Loucy (cell line): ENCODE results near the gene CSE1L.

Source experiments
- H2AFZ ChIP-seq: fragments of 200-600 bp; sonication (generic); 2 replicates; pipeline ENCODE4 v1.6.0; 2016; ENCODE audit warnings: antibody characterized with exemption, mild to moderate bottlenecking, low read length, moderate library complexity
- H3F3A ChIP-seq: fragments of 200-600 bp; 2 replicates; pipeline ENCODE4 v1.6.0; 2016; ENCODE audit warnings: antibody characterized with exemption, low read depth, mild to moderate bottlenecking
- H3K27me3 ChIP-seq: fragments of 200-600 bp; sonication (generic); 2 replicates; pipeline ENCODE4 v1.6.1; 2014; ENCODE audit warnings: low read length, mild to moderate bottlenecking; ENCODE audit not compliant: insufficient read depth, poor library complexity, severe bottlenecking
- H3K36me3 ChIP-seq: fragments of 200-600 bp; sonication (generic); 2 replicates; pipeline ENCODE4 v1.6.1; 2016; ENCODE audit warnings: low read length; ENCODE audit not compliant: insufficient read depth
- H3K4me1 ChIP-seq: fragments of 200-600 bp; sonication (generic); 2 replicates; pipeline ENCODE4 v1.5.1; 2014; ENCODE audit warnings: low read length, mild to moderate bottlenecking; ENCODE audit not compliant: insufficient read depth, poor library complexity, severe bottlenecking
- H3K4me2 ChIP-seq: fragments of 200-600 bp; sonication (generic); 2 replicates; pipeline ENCODE4 v1.6.0; 2014; ENCODE audit warnings: antibody characterized with exemption, low read length, low read depth, mild to moderate bottlenecking; ENCODE audit not compliant: poor library complexity, severe bottlenecking
- H3K4me3 ChIP-seq: fragments of 200-600 bp; sonication (generic); 2 replicates; pipeline ENCODE4 v1.5.1; 2014; ENCODE audit warnings: low read length, mild to moderate bottlenecking, mixed read lengths; ENCODE audit not compliant: poor library complexity, severe bottlenecking
- H3K79me2 ChIP-seq: fragments of 200-600 bp; sonication (generic); 2 replicates; pipeline ENCODE4 v1.6.1; 2014; ENCODE audit warnings: low read length; ENCODE audit not compliant: insufficient read depth
- H3K9ac ChIP-seq: fragments of 200-600 bp; sonication (generic); 2 replicates; pipeline ENCODE4 v1.6.0; 2014; ENCODE audit warnings: mild to moderate bottlenecking, low read depth, low read length, moderate library complexity; ENCODE audit not compliant: poor library complexity, severe bottlenecking
- H3K9me2 ChIP-seq: fragments of 200-600 bp; sonication (generic); replicated peaks from 2 replicates; pipeline ENCODE4 v1.6.1; 2016; ENCODE audit warnings: low read depth, low read length, mixed read lengths
- H3K9me3 ChIP-seq: fragments of 200-600 bp; sonication (generic); 2 replicates; pipeline ENCODE4 v1.6.1; 2014; ENCODE audit warnings: mild to moderate bottlenecking, antibody characterized with exemption, low read length, low read depth; ENCODE audit not compliant: insufficient read depth
- H4K20me1 ChIP-seq: fragments of 200-600 bp; sonication (generic); 2 replicates; pipeline ENCODE4 v1.6.0; 2014; ENCODE audit warnings: antibody characterized with exemption, low read length, mild to moderate bottlenecking; ENCODE audit not compliant: insufficient read depth, poor library complexity, severe bottlenecking
- CTCF ChIP-seq: fragments of 200-600 bp; sonication (generic); conservative IDR thresholded peaks from 2 replicates; pipeline ENCODE4 v1.5.1; 2014; ENCODE audit warnings: mild to moderate bottlenecking, antibody characterized with exemption, low read length
- EZH2phosphoT487 ChIP-seq: fragments of 200-600 bp; IDR thresholded peaks from 2 replicates; pipeline ENCODE4 v1.6.1; 2018; ENCODE audit warnings: antibody characterized with exemption, mild to moderate bottlenecking, moderate library complexity, borderline replicate concordance

CSE1L gene

GRCh38 chr20:49122920-49123319, 76.8 kb downstream of the CSE1L start:
- H3K9me3 ChIP-seq, result no peaks in the 10 kb centered on the region
- no peaks in the 10 kb centered on the region for H3K79me2 ChIP-seq
- H3F3A ChIP-seq, result no peaks in the 10 kb centered on the region
- no peak for TF ChIP-seq CTCF
- TF ChIP-seq EZH2phosphoT487, result no peak
- no peaks in the 10 kb centered on the region for H3K4me1 ChIP-seq
- no peaks in the 10 kb centered on the region for H3K9me2 ChIP-seq
- H3K36me3 ChIP-seq, result peaks cover 72% of the 10 kb centered on the region
- no peak overlapping the region for H3K9ac ChIP-seq
- no peaks in the 10 kb centered on the region for H4K20me1 ChIP-seq
- H3K4me3 ChIP-seq, result no peak overlapping the region
- no peaks in the 10 kb centered on the region for H3K27me3 ChIP-seq
- H3K4me2 ChIP-seq, result no peak overlapping the region
- no peak overlapping the region for H2AFZ ChIP-seq

GRCh38 chr20:49123982-49124381, 77.9 kb downstream of the CSE1L start:
- no peak overlapping the region for H3K9ac ChIP-seq
- no peaks in the 10 kb centered on the region for H4K20me1 ChIP-seq
- H3K36me3 ChIP-seq, result peaks cover 68% of the 10 kb centered on the region
- H3K27me3 ChIP-seq, result no peaks in the 10 kb centered on the region
- no peaks in the 10 kb centered on the region for H3K9me2 ChIP-seq
- H3K4me2 ChIP-seq, result no peak overlapping the region
- H3K4me3 ChIP-seq, result no peak overlapping the region
- no peak overlapping the region for H2AFZ ChIP-seq
- no peaks in the 10 kb centered on the region for H3K4me1 ChIP-seq
- H3F3A ChIP-seq, result no peaks in the 10 kb centered on the region
- H3K9me3 ChIP-seq, result no peaks in the 10 kb centered on the region
- no peak for TF ChIP-seq EZH2phosphoT487
- TF ChIP-seq CTCF, result no peak
- H3K79me2 ChIP-seq, result no peaks in the 10 kb centered on the region

GRCh38 chr20:49132995-49133478, 86.9 kb downstream of the CSE1L start:
- peaks cover 4% of the 10 kb centered on the region for H4K20me1 ChIP-seq
- no peak overlapping the region for H3K9ac ChIP-seq
- no peak overlapping the region for H3K4me3 ChIP-seq
- no peak for TF ChIP-seq EZH2phosphoT487
- TF ChIP-seq CTCF, result peak; percentile 71
- H3K27me3 ChIP-seq, result no peaks in the 10 kb centered on the region
- no peaks in the 10 kb centered on the region for H3K9me2 ChIP-seq
- H3K4me2 ChIP-seq, result no peak overlapping the region
- no peaks in the 10 kb centered on the region for H3K9me3 ChIP-seq
- H2AFZ ChIP-seq, result no peak overlapping the region
- no peaks in the 10 kb centered on the region; the same call in 1 of the 2 replicates for H3F3A ChIP-seq
- 0 out of 2 replicates have a peak, but pooled peaks cover 6% of the 10 kb centered on the region for H3K79me2 ChIP-seq
- H3K36me3 ChIP-seq, result peaks cover 69% of the 10 kb centered on the region; the same call in 1 of the 2 replicates
- no peaks in the 10 kb centered on the region for H3K4me1 ChIP-seq
